IMR-90 (cell line): ENCODE measurements around the gene PCAT6. TPM values are rescaled to one million over a fixed set of nuclear protein-coding genes. Genes with fewer than 3 reads are reported as not detected.

Source experiments
- ATAC-seq: fragments of 200-7000 bp; cut with Tn5 transposase; 2 replicates; pipeline ENCODE4 v1.9.1; 2020; ENCODE audit warnings: low read depth, mild to moderate bottlenecking, moderate library complexity
- BruUV-seq: library from RNA; stranded (reverse); fragments of 400-500 nt; replicated peaks from 2 replicates; lab custom pipeline; 2021; lab: Mats Ljungman, UMichigan
- CTCF ChIA-PET: fragments of 300-600 bp; formaldehyde crosslinking; extraction: SDS; loops from one replicate; lab custom pipeline; 2021; ENCODE audit warnings: antibody characterized with exemption; lab: Yijun Ruan, JAX
- POLR2A ChIA-PET: fragments of 300-600 bp; sonication (Branson Sonifier 250); formaldehyde crosslinking; loops from one replicate; lab custom pipeline; 2022; ENCODE audit warnings: antibody characterized with exemption; ENCODE audit not compliant: unreplicated experiment; lab: Charles Lee
- DNase-seq: peaks from one replicate; pipeline ENCODE4 v3.0.0; 2013
- H2AFZ ChIP-seq: replicated peaks from 2 replicates; pipeline ENCODE3; 2013; ENCODE audit warnings: low read length, mild to moderate bottlenecking; ENCODE audit not compliant: poor library complexity
- H2AK5ac ChIP-seq: 2 replicates; pipeline ENCODE4 v1.6.1; 2013; ENCODE audit warnings: low read depth, low read length, inconsistent platforms
- H2AK9ac ChIP-seq: replicated peaks from 2 replicates; pipeline ENCODE3; 2013; ENCODE audit warnings: mild to moderate bottlenecking, low read depth, low read length, moderate library complexity; ENCODE audit not compliant: poor library complexity
- H2BK120ac ChIP-seq: 2 replicates; pipeline ENCODE4 v1.6.1; 2013; ENCODE audit warnings: low read depth, low read length, inconsistent platforms
- H2BK15ac ChIP-seq: 3 replicates; pipeline ENCODE4 v1.6.1; 2013; ENCODE audit warnings: low read depth, low read length, inconsistent platforms
- H2BK20ac ChIP-seq: 2 replicates; pipeline ENCODE4 v1.6.1; 2013; ENCODE audit warnings: low read depth, mild to moderate bottlenecking, inconsistent platforms, low read length, moderate library complexity
- H2BK5ac ChIP-seq: 2 replicates; pipeline ENCODE4 v1.6.1; 2013; ENCODE audit warnings: mild to moderate bottlenecking, low read depth, low read length, inconsistent platforms; ENCODE audit not compliant: poor library complexity, severe bottlenecking
- H3K14ac ChIP-seq: replicated peaks from 2 replicates; pipeline ENCODE4 v1.6.1; 2013; ENCODE audit warnings: low read depth, low read length, inconsistent platforms
- H3K18ac ChIP-seq: 2 replicates; pipeline ENCODE4 v1.6.1; 2013; ENCODE audit warnings: low read depth, low read length, control low read depth
- H3K23ac ChIP-seq: 2 replicates; pipeline ENCODE4 v1.6.1; 2013; ENCODE audit warnings: low read depth, low read length, inconsistent platforms
- H3K27ac ChIP-seq: 2 replicates; pipeline ENCODE4 v1.5.1; 2013; ENCODE audit warnings: mild to moderate bottlenecking, control low read depth, low read length; ENCODE audit not compliant: insufficient read depth
- H3K27me3 ChIP-seq: 2 replicates; pipeline ENCODE4 v1.6.1; 2013; ENCODE audit warnings: low read length; ENCODE audit not compliant: control insufficient read depth, insufficient read depth
- H3K36me3 ChIP-seq: 2 replicates; pipeline ENCODE4 v1.6.1; 2013; ENCODE audit warnings: low read length, mixed read lengths; ENCODE audit not compliant: control insufficient read depth, insufficient read depth
- H3K4ac ChIP-seq: 2 replicates; pipeline ENCODE4 v1.6.1; 2013; ENCODE audit warnings: low read depth, low read length, inconsistent platforms
- H3K4me1 ChIP-seq: 2 replicates; pipeline ENCODE4 v1.6.1; 2013; ENCODE audit warnings: low read length, mixed read lengths; ENCODE audit not compliant: control insufficient read depth, insufficient read depth
- H3K4me2 ChIP-seq: 2 replicates; pipeline ENCODE4 v1.6.1; 2013; ENCODE audit warnings: low read depth, mild to moderate bottlenecking, control low read depth, low read length, moderate library complexity
- H3K4me3 ChIP-seq: 2 replicates; pipeline ENCODE4 v1.5.1; 2013; ENCODE audit warnings: low read depth, mild to moderate bottlenecking, control low read depth, low read length, moderate library complexity; ENCODE audit not compliant: insufficient read depth
- H3K56ac ChIP-seq: 2 replicates; pipeline ENCODE4 v1.6.1; 2013; ENCODE audit warnings: low read length, inconsistent platforms; ENCODE audit not compliant: insufficient read depth; ENCODE audit errors: extremely low read depth
- H3K79me1 ChIP-seq, 2 experiments: 2 replicates each; pipeline ENCODE4 v1.6.1; 2013; ENCODE audit warnings: low read length in 2 of 2, inconsistent platforms in 1 of 2, low read depth in 1 of 2
- H3K9ac ChIP-seq: 2 replicates; pipeline ENCODE4 v1.6.1; 2013; ENCODE audit warnings: low read depth, low read length, control low read depth
- H3K9me1 ChIP-seq: 2 replicates; pipeline ENCODE4 v1.6.1; 2013; ENCODE audit warnings: low read length, inconsistent platforms; ENCODE audit not compliant: insufficient read depth
- H3K9me3 ChIP-seq: 2 replicates; pipeline ENCODE4 v1.6.1; 2013; ENCODE audit warnings: low read length; ENCODE audit not compliant: control insufficient read depth, insufficient read depth
- H4K20me1 ChIP-seq: 2 replicates; pipeline ENCODE4 v1.6.1; 2013; ENCODE audit warnings: low read length, inconsistent platforms; ENCODE audit not compliant: insufficient read depth
- H4K5ac ChIP-seq: 2 replicates; pipeline ENCODE4 v1.6.1; 2013; ENCODE audit warnings: mild to moderate bottlenecking, low read depth, low read length, control low read depth
- H4K8ac ChIP-seq, 2 experiments: 2 replicates each; pipeline ENCODE4 v1.6.1; 2013; ENCODE audit warnings: low read depth in 2 of 2, low read length in 2 of 2, control low read depth in 1 of 2, inconsistent platforms in 1 of 2
- H4K91ac ChIP-seq: 2 replicates; pipeline ENCODE4 v1.6.1; 2013; ENCODE audit warnings: low read depth, low read length, inconsistent platforms; ENCODE audit not compliant: insufficient read depth
- BHLHE40 ChIP-seq: fragments of 150-350 bp; IDR thresholded peaks from 2 replicates; pipeline ENCODE4 v1.6.1; 2016; ENCODE audit warnings: mild to moderate bottlenecking, low read depth, low read length
- CEBPB ChIP-seq: IDR thresholded peaks from 2 replicates; pipeline ENCODE4 v1.6.1; 2012; ENCODE audit warnings: low read depth, low read length, improper control_type of control experiment
- CHD1 ChIP-seq: IDR thresholded peaks from 2 replicates; pipeline ENCODE4 v1.6.1; 2012; ENCODE audit warnings: low read depth, low read length, improper control_type of control experiment
- ELK1 ChIP-seq: fragments of 150-350 bp; IDR thresholded peaks from 2 replicates; pipeline ENCODE4 v1.6.1; 2016; ENCODE audit warnings: low read depth, mild to moderate bottlenecking, low read length, moderate library complexity, borderline replicate concordance
- FOS ChIP-seq: fragments of 150-350 bp; IDR thresholded peaks from 2 replicates; pipeline ENCODE4 v1.6.1; 2016; ENCODE audit warnings: low read depth, low read length
- MAFK ChIP-seq: IDR thresholded peaks from 2 replicates; pipeline ENCODE4 v1.6.1; 2012; ENCODE audit warnings: low read depth, low read length, improper control_type of control experiment
- MAZ ChIP-seq: IDR thresholded peaks from 2 replicates; pipeline ENCODE4 v1.6.1; 2012; ENCODE audit warnings: low read depth, mild to moderate bottlenecking, low read length, improper control_type of control experiment, moderate library complexity, borderline replicate concordance
- MXI1 ChIP-seq: IDR thresholded peaks from 2 replicates; pipeline ENCODE4 v1.6.1; 2012; ENCODE audit warnings: low read depth, mild to moderate bottlenecking, low read length, moderate library complexity, borderline replicate concordance
- NFE2L2 ChIP-seq: fragments of 150-350 bp; IDR thresholded peaks from 2 replicates; pipeline ENCODE4 v1.6.1; 2016; ENCODE audit warnings: low read depth, mild to moderate bottlenecking, low read length
- POLR2A ChIP-seq: IDR thresholded peaks from 2 replicates; pipeline ENCODE4 v1.6.1; 2012; ENCODE audit warnings: mild to moderate bottlenecking, low read depth, low read length
- RAD21 ChIP-seq: IDR thresholded peaks from 2 replicates; pipeline ENCODE4 v1.6.1; 2012; ENCODE audit warnings: low read length, improper control_type of control experiment
- RCOR1 ChIP-seq: IDR thresholded peaks from 2 replicates; pipeline ENCODE4 v1.6.1; 2012; ENCODE audit warnings: mild to moderate bottlenecking, low read length, improper control_type of control experiment; ENCODE audit not compliant: insufficient replicate concordance
- RFX5 ChIP-seq: IDR thresholded peaks from 2 replicates; pipeline ENCODE4 v1.8.0; 2012; ENCODE audit warnings: low read depth, mild to moderate bottlenecking, low read length, moderate library complexity
- SMC3 ChIP-seq: fragments of 150-350 bp; IDR thresholded peaks from 2 replicates; pipeline ENCODE4 v1.6.1; 2016; ENCODE audit warnings: low read depth, mild to moderate bottlenecking, antibody characterized with exemption, low read length, moderate library complexity
- WGBS, 2 experiments: methylation state at CpG; one replicate each; pipeline versions ENCODE4 v1.1.5 to v1.1.7; 2013; ENCODE audit warnings: missing lambda C conversion rate in 2 of 2; ENCODE audit not compliant: insufficient read length in 1 of 2; ENCODE audit errors: extremely low coverage in 2 of 2; 5-methylcytosine and 5-hydroxymethylcytosine counted together
- dilution Hi-C: fragments of 300-500 bp; cut with HindIII; formaldehyde crosslinking; loops from one replicate; pipeline ENCODE4 v1.14.3; 2018; ENCODE audit warnings: low sequenced_read_pairs; ENCODE audit not compliant: unreplicated experiment
- in situ Hi-C: fragments of 300-500 bp; cut with MboI; formaldehyde crosslinking; loops from 3 replicates; pipeline ENCODE4 v1.14.3; 2019; ENCODE audit warnings: low sequenced_read_pairs, inconsistent platforms, mixed read lengths
- intact Hi-C: fragments of 100-400 bp; cut with micrococcal nuclease; formaldehyde crosslinking; loops from 2 replicates; pipeline ENCODE4 v1.10.0; 2022
- polyA plus RNA-seq, 3 experiments: library from polyadenylated mRNA; depleted of rRNA; stranded (reverse); fragments of >200 nt; gene quantifications; 2 replicates each; pipeline ENCODE4 v1.2.3, GENCODE V29; 2012; ENCODE audit warnings: low replicate concordance in 1 of 3
- total RNA-seq: library from RNA; depleted of rRNA; stranded (reverse); fragments of >200 nt; gene quantifications from 2 replicates; pipeline ENCODE4 v1.2.3, GENCODE V29; 2012
- TF ChIP-seq, protein P1 (sequence below): conservative IDR thresholded peaks from 2 replicates; pipeline ENCODE4 v1.5.1; 2012; ENCODE audit warnings: mild to moderate bottlenecking, low read depth, low read length, improper control_type of control experiment
- TF ChIP-seq, protein P2 (sequence below): fragments of 150-350 bp; IDR thresholded peaks from 2 replicates; pipeline ENCODE4 v1.6.1; 2017; ENCODE audit warnings: mild to moderate bottlenecking, antibody characterized with exemption, low read length, low read depth

The PCAT6 gene
- total and polyA plus RNA-seq, 2 of the 4 experiments (the other 2 are of a cell fraction), result 5.8 TPM; not detected in 1

DNA sequence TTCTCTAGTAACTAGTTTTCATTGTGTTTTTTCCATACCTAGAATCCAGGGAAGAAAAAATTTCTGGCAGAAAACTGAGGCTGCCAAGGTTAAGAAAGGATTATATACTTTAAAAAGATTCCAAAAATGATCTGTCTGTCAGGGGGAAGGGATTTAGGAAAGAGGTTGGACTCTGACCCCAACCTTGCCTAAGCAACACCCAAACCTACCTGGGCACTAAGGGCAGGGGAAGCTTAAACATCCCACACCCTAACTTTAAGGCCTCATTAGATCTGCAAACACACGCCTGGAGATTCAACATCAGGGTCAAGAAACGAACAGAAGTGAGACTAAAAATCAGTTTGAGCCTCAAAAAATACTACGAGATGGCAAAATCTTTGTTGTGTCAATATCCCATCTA lies 22.0 kb upstream of the PCAT6 start:
- TF ChIP-seq MAZ, result no peak
- TF ChIP-seq CHD1, result no peak
- TF ChIP-seq FOS, result no peak
- TF ChIP-seq BHLHE40, result no peak
- no peak for TF ChIP-seq MXI1
- no peak for TF ChIP-seq MAFK
- no peak for TF ChIP-seq SMC3
- TF ChIP-seq, protein P1, sequence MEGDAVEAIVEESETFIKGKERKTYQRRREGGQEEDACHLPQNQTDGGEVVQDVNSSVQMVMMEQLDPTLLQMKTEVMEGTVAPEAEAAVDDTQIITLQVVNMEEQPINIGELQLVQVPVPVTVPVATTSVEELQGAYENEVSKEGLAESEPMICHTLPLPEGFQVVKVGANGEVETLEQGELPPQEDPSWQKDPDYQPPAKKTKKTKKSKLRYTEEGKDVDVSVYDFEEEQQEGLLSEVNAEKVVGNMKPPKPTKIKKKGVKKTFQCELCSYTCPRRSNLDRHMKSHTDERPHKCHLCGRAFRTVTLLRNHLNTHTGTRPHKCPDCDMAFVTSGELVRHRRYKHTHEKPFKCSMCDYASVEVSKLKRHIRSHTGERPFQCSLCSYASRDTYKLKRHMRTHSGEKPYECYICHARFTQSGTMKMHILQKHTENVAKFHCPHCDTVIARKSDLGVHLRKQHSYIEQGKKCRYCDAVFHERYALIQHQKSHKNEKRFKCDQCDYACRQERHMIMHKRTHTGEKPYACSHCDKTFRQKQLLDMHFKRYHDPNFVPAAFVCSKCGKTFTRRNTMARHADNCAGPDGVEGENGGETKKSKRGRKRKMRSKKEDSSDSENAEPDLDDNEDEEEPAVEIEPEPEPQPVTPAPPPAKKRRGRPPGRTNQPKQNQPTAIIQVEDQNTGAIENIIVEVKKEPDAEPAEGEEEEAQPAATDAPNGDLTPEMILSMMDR, result no peak
- TF ChIP-seq CEBPB, result no peak
- TF ChIP-seq RAD21, result no peak
- no peak for TF ChIP-seq ELK1
- no peak for TF ChIP-seq RCOR1
- TF ChIP-seq NFE2L2, result no peak
- no peak for TF ChIP-seq POLR2A
- TF ChIP-seq, protein P2, sequence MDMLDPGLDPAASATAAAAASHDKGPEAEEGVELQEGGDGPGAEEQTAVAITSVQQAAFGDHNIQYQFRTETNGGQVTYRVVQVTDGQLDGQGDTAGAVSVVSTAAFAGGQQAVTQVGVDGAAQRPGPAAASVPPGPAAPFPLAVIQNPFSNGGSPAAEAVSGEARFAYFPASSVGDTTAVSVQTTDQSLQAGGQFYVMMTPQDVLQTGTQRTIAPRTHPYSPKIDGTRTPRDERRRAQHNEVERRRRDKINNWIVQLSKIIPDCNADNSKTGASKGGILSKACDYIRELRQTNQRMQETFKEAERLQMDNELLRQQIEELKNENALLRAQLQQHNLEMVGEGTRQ, result no peak
- TF ChIP-seq RFX5, result no peak
- H2AFZ ChIP-seq, result no peak overlapping the region
- WGBS, 2 experiments, result no CpG with 5 or more reads among the region's 3 CpGs
- H3K27me3 ChIP-seq, result no peaks in the 10 kb centered on the region
- no peak overlapping the region for H2AK5ac ChIP-seq
- in situ Hi-C loops (no loop called here), dilution Hi-C loops (no loop called here), intact Hi-C loops (no loop called here)
- H4K5ac ChIP-seq, result no peak overlapping the region
- H2BK20ac ChIP-seq, result no peak overlapping the region
- H3K14ac ChIP-seq, result no peak overlapping the region
- H3K4me3 ChIP-seq, result no peak overlapping the region
- no peak overlapping the region for H3K56ac ChIP-seq
- no peaks in the 10 kb centered on the region for H3K9me3 ChIP-seq
- no peak overlapping the region for H4K8ac ChIP-seq
- H3K4me2 ChIP-seq, result no peak overlapping the region
- ChIA-PET CTCF (interaction anchor here (1.4 kb wide), 1 partner anchor 8 kb away, joined by 5 read pairs; no protein-coding TSS in a partner anchor), POLR2A (no interaction called here)
- DNase-seq (no peak), ATAC-seq (no peak)
- no peak overlapping the region for H2BK15ac ChIP-seq
- peaks cover 10% of the 10 kb centered on the region; the same call in 1 of the 2 replicates for H3K9me1 ChIP-seq
- no peak overlapping the region for H4K91ac ChIP-seq
- H3K9ac ChIP-seq, result no peak overlapping the region
- H3K23ac ChIP-seq, result no peak overlapping the region
- BruUV-seq, result no TSS peak
- H3K79me1 ChIP-seq, result peaks cover 12 to 82% of the 10 kb centered on the region in 2 experiments
- no peak overlapping the region for H3K27ac ChIP-seq
- H2BK120ac ChIP-seq, result no peak overlapping the region
- no peaks in the 10 kb centered on the region for H3K4me1 ChIP-seq
- no peak overlapping the region for H3K18ac ChIP-seq
- no peak overlapping the region for H2AK9ac ChIP-seq
- H3K4ac ChIP-seq, result no peak overlapping the region
- peaks cover 100% of the 10 kb centered on the region for H4K20me1 ChIP-seq
- H3K36me3 ChIP-seq, result no peaks in the 10 kb centered on the region; the same call in 1 of the 2 replicates
- H2BK5ac ChIP-seq, result no peak overlapping the region
